PC-3 (cell line): ENCODE results near the gene ARL4D. TPM values are rescaled to one million over a fixed set of nuclear protein-coding genes. Genes with fewer than 3 reads are reported as not detected.

ENCODE experiments used
- ATAC-seq: fragments of 200-7000 bp; cut with Tn5 transposase; 2 replicates; pipeline ENCODE4 v1.9.1; 2020; ENCODE audit warnings: mild to moderate bottlenecking, moderate library complexity
- BruUV-seq: library from RNA; stranded (reverse); fragments of 400-500 nt; replicated peaks from 2 replicates; lab custom pipeline; 2021; lab: Mats Ljungman, UMichigan
- CTCF ChIA-PET: fragments of 300-600 bp; sonication (Branson Sonifier 250); formaldehyde crosslinking; loops from one replicate; lab custom pipeline; 2022; ENCODE audit warnings: antibody characterized with exemption; lab: Charles Lee
- POLR2A ChIA-PET: fragments of 300-600 bp; sonication (Branson Sonifier 250); formaldehyde crosslinking; loops from one replicate; lab custom pipeline; 2022; ENCODE audit warnings: antibody characterized with exemption; ENCODE audit not compliant: unreplicated experiment; lab: Charles Lee
- DNase-seq: peaks from one replicate; pipeline ENCODE4 v3.0.0-alpha.2; 2015
- H2AFZ ChIP-seq: fragments of 300-600 bp; sonication (generic); 2 replicates; pipeline ENCODE4 v1.6.0; 2016; ENCODE audit warnings: antibody characterized with exemption, low read length
- H3F3A ChIP-seq: fragments of 300-600 bp; sonication (generic); one replicate; pipeline ENCODE4 v1.6.0; 2017; ENCODE audit warnings: antibody characterized with exemption, low read length, control low read depth, mild to moderate bottlenecking; ENCODE audit not compliant: unreplicated experiment
- H3K27ac ChIP-seq: fragments of 300-600 bp; sonication (generic); 2 replicates; pipeline ENCODE4 v1.5.1; 2016; ENCODE audit warnings: mild to moderate bottlenecking, low read length
- H3K27me3 ChIP-seq: fragments of 300-600 bp; sonication (generic); 2 replicates; pipeline ENCODE4 v1.6.1; 2016; ENCODE audit warnings: low read length, mixed read lengths
- H3K36me3 ChIP-seq: fragments of 300-600 bp; sonication (generic); 2 replicates; pipeline ENCODE4 v1.6.1; 2016; ENCODE audit warnings: low read depth, mixed run types, low read length, mixed read lengths
- H3K4me1 ChIP-seq: fragments of 300-600 bp; sonication (generic); 2 replicates; pipeline ENCODE4 v1.5.1; 2016; ENCODE audit warnings: low read length; ENCODE audit not compliant: insufficient read depth
- H3K4me2 ChIP-seq: fragments of 300-600 bp; sonication (generic); 2 replicates; pipeline ENCODE4 v1.6.0; 2016; ENCODE audit warnings: low read length
- H3K4me3 ChIP-seq: fragments of 300-600 bp; sonication (generic); 2 replicates; pipeline ENCODE4 v1.5.1; 2016; ENCODE audit warnings: mild to moderate bottlenecking, low read length, mixed read lengths
- H3K79me2 ChIP-seq: fragments of 300-600 bp; sonication (generic); 2 replicates; pipeline ENCODE4 v1.6.1; 2017; ENCODE audit warnings: low read length, mixed read lengths
- H3K9ac ChIP-seq: fragments of 300-600 bp; sonication (generic); 2 replicates; pipeline ENCODE4 v1.6.0; 2016; ENCODE audit warnings: mild to moderate bottlenecking, low read length
- H3K9me2 ChIP-seq: fragments of 300-600 bp; sonication (generic); replicated peaks from 2 replicates; pipeline ENCODE4 v1.6.1; 2016; ENCODE audit warnings: mixed run types, low read length, mixed read lengths
- H3K9me3 ChIP-seq: fragments of 300-600 bp; sonication (generic); 2 replicates; pipeline ENCODE4 v1.6.1; 2016; ENCODE audit warnings: low read length, mixed read lengths
- H4K20me1 ChIP-seq: fragments of 300-600 bp; sonication (generic); 2 replicates; pipeline ENCODE4 v1.6.1; 2016; ENCODE audit warnings: low read length, mixed read lengths
- EZH2 ChIP-seq: fragments of 300-600 bp; sonication (generic); IDR thresholded peaks from one replicate; pipeline ENCODE4 v1.6.1; 2017; ENCODE audit warnings: antibody characterized with exemption, mild to moderate bottlenecking, low read length; ENCODE audit not compliant: unreplicated experiment
- EZH2phosphoT487 ChIP-seq: fragments of 300-600 bp; sonication (generic); IDR thresholded peaks from 2 replicates; pipeline ENCODE4 v1.6.1; 2018; ENCODE audit warnings: mild to moderate bottlenecking, antibody characterized with exemption, low read length, borderline replicate concordance
- intact Hi-C: fragments of 100-400 bp; cut with micrococcal nuclease; formaldehyde crosslinking; loops from 2 replicates; pipeline ENCODE4 v1.9.0; 2023
- total RNA-seq: library from RNA; depleted of rRNA; stranded (reverse); fragments of >200 nt; gene quantifications from 2 replicates; pipeline ENCODE4 v1.2.3, GENCODE V29; 2014
- TF ChIP-seq, protein P1 (sequence below): fragments of 300-600 bp; sonication (generic); conservative IDR thresholded peaks from 2 replicates; pipeline ENCODE4 v1.5.1; 2017; ENCODE audit warnings: antibody characterized with exemption, low read depth, mild to moderate bottlenecking, low read length

Gene ARL4D
- total RNA-seq, 1 experiment from 2014 or later: 14.3 TPM

DNA sequence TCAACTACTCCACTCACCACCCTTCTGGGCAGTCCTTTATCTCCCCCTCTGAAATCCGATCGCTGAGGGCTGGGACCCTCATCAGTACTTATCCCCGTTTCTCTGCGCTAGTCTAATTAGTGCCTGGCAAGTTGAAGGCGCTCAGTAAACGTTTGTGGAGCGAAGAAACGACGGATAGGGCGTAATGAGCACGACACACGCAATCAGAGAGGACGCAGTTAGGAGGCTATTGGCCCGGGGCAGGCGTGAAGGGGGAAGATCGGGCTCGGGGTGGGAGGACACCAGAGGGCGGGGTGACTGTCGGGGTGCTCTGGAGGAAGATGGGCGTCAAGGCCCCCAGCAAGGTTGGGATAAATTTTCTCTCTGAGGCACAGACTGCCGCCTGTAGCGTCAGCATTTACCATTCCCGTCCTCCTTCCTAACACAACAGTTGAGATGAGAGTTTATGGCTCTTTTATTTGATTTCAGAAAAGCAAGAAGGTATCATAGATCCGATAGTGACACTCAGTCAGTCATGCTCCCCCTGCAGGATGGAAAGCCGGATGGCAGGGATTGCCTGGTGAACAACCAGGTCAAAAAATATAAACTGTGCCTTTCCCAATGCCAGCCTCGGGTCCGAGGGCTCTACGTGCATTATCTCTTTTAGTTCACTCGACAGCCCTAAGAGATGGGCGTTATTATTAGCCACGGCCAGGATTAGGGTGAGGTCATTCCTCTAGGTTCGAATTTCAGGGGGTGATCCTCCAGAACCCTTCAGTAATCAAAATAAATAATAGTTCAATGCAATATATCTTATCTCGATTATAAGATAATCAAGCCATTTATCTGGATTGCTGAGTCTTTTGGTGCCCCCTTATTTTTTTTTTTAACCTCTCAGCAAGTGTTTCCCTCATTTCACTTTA, 9.5 kb upstream of the ARL4D start:
- ChIA-PET POLR2A (interaction anchor here (0.6 to 1.3 kb wide), 3 partner anchors 21 to 32 kb away, joined by 3 to 38 read pairs (median 19); no protein-coding TSS in a partner anchor), CTCF (interaction anchor here (0.5 to 1.3 kb wide), 2 partner anchors 95 to 284 kb away, joined by 3 to 21 read pairs; partner anchors contain the start of gene DHX8)
- intact Hi-C loops: loop anchor here (2.0 kb wide), 1 partner anchor 20 kb away; no protein-coding TSS in a partner anchor
- Histone ChIP-seq H3K4me1 (peaks cover 3% of the 10 kb centered on the region; the same call in 1 of the 2 replicates), H3K36me3 (no peaks in the 10 kb centered on the region; the same call in 1 of the 2 replicates), H3K9me3 (no peaks in the 10 kb centered on the region), H3K79me2 (no peaks in the 10 kb centered on the region), H3F3A (no peaks in the 10 kb centered on the region), H3K9ac (peak overlapping the region; percentile 73), H2AFZ (peak overlapping the region; percentile 91), H3K4me3 (peak overlapping the region; percentile 79), H3K27ac (peak overlapping the region; percentile 68), H3K9me2 (no peaks in the 10 kb centered on the region), H3K27me3 (no peaks in the 10 kb centered on the region), H4K20me1 (no peaks in the 10 kb centered on the region), H3K4me2 (peak overlapping the region; percentile 93)
- ATAC-seq (peak; percentile 66), DNase-seq (peak; percentile 78)
- TSS peak; percentile 49 for BruUV-seq
- TF ChIP-seq, protein P1, sequence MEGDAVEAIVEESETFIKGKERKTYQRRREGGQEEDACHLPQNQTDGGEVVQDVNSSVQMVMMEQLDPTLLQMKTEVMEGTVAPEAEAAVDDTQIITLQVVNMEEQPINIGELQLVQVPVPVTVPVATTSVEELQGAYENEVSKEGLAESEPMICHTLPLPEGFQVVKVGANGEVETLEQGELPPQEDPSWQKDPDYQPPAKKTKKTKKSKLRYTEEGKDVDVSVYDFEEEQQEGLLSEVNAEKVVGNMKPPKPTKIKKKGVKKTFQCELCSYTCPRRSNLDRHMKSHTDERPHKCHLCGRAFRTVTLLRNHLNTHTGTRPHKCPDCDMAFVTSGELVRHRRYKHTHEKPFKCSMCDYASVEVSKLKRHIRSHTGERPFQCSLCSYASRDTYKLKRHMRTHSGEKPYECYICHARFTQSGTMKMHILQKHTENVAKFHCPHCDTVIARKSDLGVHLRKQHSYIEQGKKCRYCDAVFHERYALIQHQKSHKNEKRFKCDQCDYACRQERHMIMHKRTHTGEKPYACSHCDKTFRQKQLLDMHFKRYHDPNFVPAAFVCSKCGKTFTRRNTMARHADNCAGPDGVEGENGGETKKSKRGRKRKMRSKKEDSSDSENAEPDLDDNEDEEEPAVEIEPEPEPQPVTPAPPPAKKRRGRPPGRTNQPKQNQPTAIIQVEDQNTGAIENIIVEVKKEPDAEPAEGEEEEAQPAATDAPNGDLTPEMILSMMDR: peak; percentile 74
- TF ChIP-seq EZH2: no peak

DNA sequence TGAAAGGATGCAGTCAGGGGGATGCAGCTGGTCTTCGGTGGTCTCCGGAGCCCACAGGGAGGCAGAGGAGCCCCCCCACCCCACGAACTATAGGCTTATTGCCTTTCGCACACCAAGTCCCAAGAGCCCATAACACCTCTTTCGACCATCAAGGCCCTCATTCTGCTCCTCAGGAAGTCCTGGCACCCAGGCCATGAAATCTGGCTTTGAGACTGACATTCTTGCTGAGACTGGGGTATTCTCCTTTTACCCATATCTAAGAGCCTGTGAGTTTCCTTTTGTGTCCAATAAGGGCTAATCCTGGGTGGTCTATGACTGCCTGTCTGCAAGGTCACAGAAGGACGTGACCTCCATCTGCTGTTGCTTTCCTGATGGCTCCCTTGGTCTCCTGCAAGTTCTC, 6.4 kb upstream of the ARL4D start:
- intact Hi-C loops: no loop called here
- no TSS peak for BruUV-seq
- Histone ChIP-seq H2AFZ (no peak overlapping the region), H3K27ac (no peak overlapping the region), H3K9me3 (no peaks in the 10 kb centered on the region), H3K79me2 (no peaks in the 10 kb centered on the region), H3K27me3 (no peaks in the 10 kb centered on the region), H3F3A (no peaks in the 10 kb centered on the region), H3K9ac (no peak overlapping the region), H3K4me2 (no peak overlapping the region), H3K9me2 (no peaks in the 10 kb centered on the region), H4K20me1 (no peaks in the 10 kb centered on the region), H3K4me3 (no peak overlapping the region), H3K36me3 (no peaks in the 10 kb centered on the region; the same call in 1 of the 2 replicates), H3K4me1 (peaks cover 2% of the 10 kb centered on the region; the same call in 1 of the 2 replicates)
- ChIA-PET POLR2A (no interaction called here), CTCF (interaction anchor here (0.6 to 0.9 kb wide), 2 partner anchors 90 to 92 kb away, joined by 4 read pairs; partner anchors contain the start of gene DHX8)
- TF ChIP-seq, protein P1: no peak
- no peak for TF ChIP-seq EZH2
- no peak for TF ChIP-seq EZH2phosphoT487
- ATAC-seq (no peak), DNase-seq (no peak)
